HepG2 (cell line): Measurements from ENCODE around the gene NCBP1. TPM values are rescaled to one million over a fixed set of nuclear protein-coding genes. Genes with fewer than 3 reads are reported as not detected.
A peak's percentile ranks its signal among the peaks of the same experiment; 100 is the strongest.
"Not testable (repeated sequence)": the region's sequence is repeated elsewhere in the genome, so short reads cannot be mapped to it uniquely, and the experiment has no call there.

Experiments
- ATAC-seq: fragments of 200-7000 bp; cut with Tn5 transposase; 3 replicates; pipeline ENCODE4 v1.9.1; 2020; ENCODE audit warnings: mild to moderate bottlenecking, moderate library complexity
- BruUV-seq: library from RNA; stranded (reverse); fragments of 400-500 nt; replicated peaks from 2 replicates; lab custom pipeline; 2021; lab: Mats Ljungman, UMichigan
- CTCF ChIA-PET: fragments of 300-600 bp; formaldehyde crosslinking; extraction: SDS; loops from one replicate; lab custom pipeline; 2021; ENCODE audit warnings: low total read pairs, inconsistent platforms, low intra/inter-chr PET ratio; lab: Yijun Ruan, JAX
- POLR2A ChIA-PET: fragments of 350-600 bp; sonication (Branson Sonifier 250); formaldehyde crosslinking; loops from one replicate; lab custom pipeline; 2020; ENCODE audit warnings: antibody characterized with exemption, inconsistent platforms; lab: Yijun Ruan, JAX
- DNase-seq: peaks from one replicate; pipeline ENCODE4 v3.0.0-alpha.2; 2015; ENCODE audit warnings: low spot score
- FAIRE-seq: peaks from 3 replicates; lab custom pipeline; 2011; peaks lifted over from hg19 to GRCh38; lab: Jason Lieb, UNC
- H2AFZ ChIP-seq: one replicate; pipeline ENCODE4 v1.6.1; 2011; ENCODE audit warnings: low read length, inconsistent platforms
- H3K27ac ChIP-seq: fragments of 300-600 bp; 3 replicates; pipeline ENCODE4 v1.8.0; 2011; ENCODE audit warnings: mixed run types, mild to moderate bottlenecking, mixed read lengths, low read length, inconsistent platforms; ENCODE audit not compliant: insufficient read depth; ENCODE audit errors: extremely low read length
- H3K27me3 ChIP-seq, 2 experiments: fragments of 200-600 bp in 1 of 2; 2 replicates in 1 of 2; 3 replicates in 1 of 2; pipeline versions ENCODE4 v1.6.0 to v1.8.0; 2011; ENCODE audit warnings: low read length in 2 of 2, mild to moderate bottlenecking in 2 of 2, moderate library complexity in 2 of 2, inconsistent platforms in 1 of 2; ENCODE audit not compliant: insufficient read depth in 2 of 2, control insufficient read depth in 1 of 2
- H3K36me3 ChIP-seq, 2 experiments: fragments of 200-600 bp in 1 of 2; replicated peaks in 1 of 2; 2 replicates in 1 of 2; 3 replicates in 1 of 2; pipeline versions ENCODE4 v1.5.1 to v1.8.0; 2011; ENCODE audit warnings: low read length in 2 of 2, inconsistent platforms in 1 of 2; ENCODE audit not compliant: insufficient read depth in 2 of 2, control insufficient read depth in 1 of 2
- H3K4me1 ChIP-seq: 2 replicates; pipeline ENCODE4 v1.5.1; 2012; ENCODE audit warnings: low read length, inconsistent platforms; ENCODE audit not compliant: insufficient read depth
- H3K4me2 ChIP-seq: 2 replicates; pipeline ENCODE4 v1.6.0; 2011; ENCODE audit warnings: low read depth, low read length, inconsistent platforms
- H3K4me3 ChIP-seq, 3 experiments: fragments of 200-600 bp in 1 of 3; sonication (generic), shearing (Covaris generic) in 1 of 3; replicated peaks in 1 of 3; 2 replicates each; pipeline ENCODE4 v1.5.1; 2011 to 2016; ENCODE audit warnings: low read length in 3 of 3, inconsistent platforms in 2 of 3, low read depth in 2 of 3, mild to moderate bottlenecking in 2 of 3, control low read depth in 1 of 3, mixed read lengths in 1 of 3; ENCODE audit not compliant: insufficient read depth in 1 of 3
- H3K79me2 ChIP-seq: one replicate; pipeline ENCODE4 v1.6.1; 2011; ENCODE audit warnings: low read length, inconsistent platforms; ENCODE audit not compliant: insufficient read depth
- H3K9ac ChIP-seq: 2 replicates; pipeline ENCODE4 v1.6.0; 2011; ENCODE audit warnings: mild to moderate bottlenecking, low read depth, low read length, inconsistent platforms; ENCODE audit not compliant: insufficient read depth
- H3K9me3 ChIP-seq: 2 replicates; pipeline ENCODE4 v1.5.1; 2012; ENCODE audit warnings: mild to moderate bottlenecking, low read length
- H4K20me1 ChIP-seq: 2 replicates; pipeline ENCODE4 v1.6.0; 2011; ENCODE audit warnings: inconsistent platforms, mild to moderate bottlenecking, low read length, moderate library complexity; ENCODE audit not compliant: insufficient read depth
- ARID5B ChIP-seq: IDR thresholded peaks from 2 replicates; pipeline ENCODE4 v1.4.0; 2020; ENCODE audit warnings: mild to moderate bottlenecking, missing genetic modification reagents
- FOSL2 ChIP-seq: sonication (generic); formaldehyde crosslinking; IDR thresholded peaks from 2 replicates; pipeline ENCODE4 v1.4.0; 2020; ENCODE audit warnings: missing genetic modification reagents
- FOXA1 ChIP-seq, 2 experiments: fragments of 450-650 bp in 1 of 2; sonication (generic) in 1 of 2; formaldehyde crosslinking in 1 of 2; IDR thresholded peaks; 2 replicates each; pipeline versions ENCODE4 v1.4.0 to v1.6.1; 2016 to 2020; ENCODE audit warnings: missing genetic modification reagents in 1 of 2
- FOXA3 ChIP-seq: IDR thresholded peaks from 2 replicates; pipeline ENCODE4 v1.6.1; 2016; ENCODE audit warnings: missing genetic modification reagents, missing compliant biosample characterization
- GATAD2A ChIP-seq: IDR thresholded peaks from 2 replicates; pipeline ENCODE4 v1.6.1; 2016
- HMG20A ChIP-seq: IDR thresholded peaks from 2 replicates; pipeline ENCODE4 v1.6.1; 2016; ENCODE audit warnings: borderline replicate concordance
- MLX ChIP-seq: IDR thresholded peaks from 2 replicates; pipeline ENCODE4 v1.6.1; 2016
- NR2F6 ChIP-seq, 2 experiments: IDR thresholded peaks; 2 replicates each; pipeline ENCODE4 v1.6.1; 2016; ENCODE audit warnings: antibody characterized with exemption in 1 of 2, mild to moderate bottlenecking in 1 of 2
- RARA ChIP-seq: IDR thresholded peaks from 2 replicates; pipeline ENCODE4 v1.6.1; 2016; ENCODE audit warnings: missing genetic modification reagents, missing compliant biosample characterization
- RXRB ChIP-seq: IDR thresholded peaks from 2 replicates; pipeline ENCODE4 v1.6.1; 2016; ENCODE audit warnings: borderline replicate concordance, missing genetic modification reagents, missing compliant biosample characterization
- SALL1 ChIP-seq: sonication (generic); formaldehyde crosslinking; IDR thresholded peaks from 2 replicates; pipeline ENCODE4 v1.8.0; 2022; ENCODE audit warnings: mild to moderate bottlenecking, missing genetic modification reagents
- SAP130 ChIP-seq: IDR thresholded peaks from 2 replicates; pipeline ENCODE4 v1.6.1; 2016; ENCODE audit warnings: low read depth
- SOX13 ChIP-seq, 3 experiments: fragments of 450-650 bp in 1 of 3; sonication (generic) in 1 of 3; formaldehyde crosslinking in 1 of 3; IDR thresholded peaks in 2 of 3; conservative IDR thresholded peaks in 1 of 3; 2 replicates each; pipeline versions ENCODE4 v1.5.0 to v1.6.1; 2016 to 2020; ENCODE audit warnings: antibody characterized with exemption in 1 of 3, mild to moderate bottlenecking in 1 of 3, missing compliant biosample characterization in 1 of 3, missing genetic modification reagents in 1 of 3, moderate library complexity in 1 of 3
- SOX5 ChIP-seq: IDR thresholded peaks from 2 replicates; pipeline ENCODE4 v1.6.1; 2016; ENCODE audit warnings: borderline replicate concordance
- SOX6 ChIP-seq, 2 experiments: fragments of 450-650 bp in 1 of 2; sonication (generic) in 1 of 2; formaldehyde crosslinking in 1 of 2; IDR thresholded peaks; 2 replicates each; pipeline versions ENCODE4 v1.4.0 to v1.6.1; 2017 to 2020; ENCODE audit warnings: antibody characterized with exemption in 1 of 2, mild to moderate bottlenecking in 1 of 2, missing genetic modification reagents in 1 of 2
- TEAD3 ChIP-seq: optimal IDR thresholded peaks from 2 replicates; pipeline ENCODE3; 2016; ENCODE audit warnings: borderline replicate concordance
- ZGPAT ChIP-seq: IDR thresholded peaks from 2 replicates; pipeline ENCODE4 v1.6.1; 2016; ENCODE audit warnings: mild to moderate bottlenecking
- WGBS: methylation state at CpG from one replicate; pipeline ENCODE4 v1.1.6; 2017; ENCODE audit warnings: low lambda C conversion rate; 5-methylcytosine and 5-hydroxymethylcytosine counted together
- in situ Hi-C: cut with HindIII; loops from 2 replicates; pipeline ENCODE4 v1.10.0; 2017; ENCODE audit warnings: low pct_unique_long_range_greater_than_20kb; ENCODE audit not compliant: extremely low pct_ligation_motif_present
- intact Hi-C: fragments of 100-400 bp; cut with micrococcal nuclease; formaldehyde crosslinking; loops from one replicate; pipeline ENCODE4 v1.10.0; 2022; ENCODE audit not compliant: unreplicated experiment
- polyA plus RNA-seq, 8 experiments: library from polyadenylated mRNA; depleted of rRNA in 3 of 8; stranded (reverse) in 7 of 8; unstranded in 1 of 8; fragments of >200 nt; fragmentation: Illumina TruSeq in 4 of 8; extraction: Trizol in 4 of 8; gene quantifications; 2 replicates each; pipeline versions ENCODE4 v1.2.1 to v1.2.3, GENCODE V29; 2011 to 2016; ENCODE audit warnings: low read depth in 4 of 8, missing spikeins in 1 of 8, mixed read lengths in 1 of 8; ENCODE audit not compliant: insufficient read depth in 1 of 8
- total RNA-seq, 5 experiments: library from RNA; depleted of rRNA; stranded (reverse); fragments of >200 nt; fragmentation: Illumina TruSeq; extraction: Trizol; gene quantifications; 2 replicates each; pipeline ENCODE4 v1.2.3, GENCODE V29; 2016; ENCODE audit warnings: low read depth in 1 of 5

NCBP1 gene
- total and polyA plus RNA-seq, 2 of the 13 experiments (the other 11 are each of a cell fraction or from before 2014, with no cell fraction given): 13.3 to 40.2 TPM

GRCh38 chr9:97699281-97699680, 65.7 kb downstream of the NCBP1 start:
- Histone ChIP-seq H3K4me2 (0 out of 2 replicates have a peak overlapping the region, but pooled peaks have one; percentile 28), H3K79me2 (peaks cover 24% of the 10 kb centered on the region), H3K4me1 (peaks cover 74% of the 10 kb centered on the region)
- 48% methylated on average over 13 of the region's 13 CpGs for WGBS
- H3K36me3 ChIP-seq; CTCF ChIA-PET; H3K27me3 ChIP-seq; H4K20me1 ChIP-seq; FAIRE-seq; intact Hi-C loops; H3K9ac ChIP-seq; H2AFZ ChIP-seq; BruUV-seq; H3K4me3 ChIP-seq; in situ Hi-C loops; H3K27ac ChIP-seq; H3K9me3 ChIP-seq; ATAC-seq; TF ChIP-seq SOX6, FOXA1, NR2F6 (IDR thresholded peaks at IDR 0.05): not testable (repeated sequence)
- peak; percentile 67 for DNase-seq
- POLR2A ChIA-PET: interaction anchor here (2.2 kb wide), 1 partner anchor 66 kb away, joined by 11 read pairs; the partner anchor contains the start of genes NCBP1 and TSTD2
- TF ChIP-seq ZGPAT (CRISPR knock-in tag) (peak; percentile 24; the same call in 1 of the 2 replicates), ARID5B (CRISPR knock-in tag) (peak; percentile 49; the same call in 1 of the 2 replicates), SOX6 (CRISPR knock-in tag; IDR thresholded peaks at IDR 0.05) (peak; percentile 54; the same call in 1 of the 2 replicates), MLX (CRISPR knock-in tag) (0 out of 2 replicates have a peak, but pooled peaks have one; percentile 19), SAP130 (peak; percentile 34; the same call in 1 of the 2 replicates), GATAD2A (CRISPR knock-in tag) (peak; percentile 37; the same call in 1 of the 2 replicates), RXRB (CRISPR knock-in tag) (0 out of 2 replicates have a peak, but pooled peaks have one; percentile 15), FOXA1 (CRISPR knock-in tag; IDR thresholded peaks at IDR 0.05) (peak; percentile 21; the same call in 1 of the 2 replicates), FOSL2 (CRISPR knock-in tag) (peak; percentile 67), RARA (CRISPR knock-in tag) (0 out of 2 replicates have a peak, but pooled peaks have one; percentile 28), SALL1 (CRISPR knock-in tag) (peak; percentile 27; the same call in 1 of the 2 replicates), TEAD3 (peak; percentile 55), FOXA3 (CRISPR knock-in tag) (peak; percentile 23; the same call in 1 of the 2 replicates), HMG20A (CRISPR knock-in tag) (peak; percentile 37; the same call in 1 of the 2 replicates), NR2F6 (CRISPR knock-in tag; IDR thresholded peaks at IDR 0.05) (0 out of 2 replicates have a peak, but pooled peaks have one; percentile 30), SOX5 (peak; percentile 87; the same call in 1 of the 2 replicates), SOX13 (IDR thresholded peaks at IDR 0.05) (0 out of 2 replicates have a peak, but pooled peaks have one; percentile 33), SOX13 (CRISPR knock-in tag; conservative IDR thresholded peaks at IDR 0.05 in 1 of 2, IDR thresholded peaks at IDR 0.05 in 1 of 2) (peak in 1 of 2 experiments; percentile 92; a peak in 2 of 4 replicates)
